Mesendoderm (in vitro differentiated cells): Measurements from ENCODE around the gene GET4.

Experiments used
- DNase-seq: peaks from one replicate; pipeline ENCODE4 v3.0.0; 2013
- H2AK5ac ChIP-seq: 2 replicates; pipeline ENCODE4 v1.6.1; 2013; ENCODE audit warnings: low read length, inconsistent platforms
- H2BK120ac ChIP-seq: 2 replicates; pipeline ENCODE4 v1.6.1; 2013; ENCODE audit warnings: low read depth, mild to moderate bottlenecking, low read length, moderate library complexity, mixed read lengths
- H2BK15ac ChIP-seq: replicated peaks from 2 replicates; pipeline ENCODE4 v1.6.1; 2013; ENCODE audit warnings: low read depth, mild to moderate bottlenecking, moderate library complexity
- H2BK5ac ChIP-seq: 2 replicates; pipeline ENCODE4 v1.6.1; 2013; ENCODE audit warnings: low read length, inconsistent platforms
- H3K18ac ChIP-seq: 2 replicates; pipeline ENCODE4 v1.6.1; 2013; ENCODE audit warnings: mild to moderate bottlenecking, low read length, mixed read lengths
- H3K23ac ChIP-seq: one replicate; pipeline ENCODE4 v1.6.1; 2013; ENCODE audit warnings: low read length
- H3K27ac ChIP-seq: 2 replicates; pipeline ENCODE4 v1.5.1; 2013; ENCODE audit warnings: low read depth, mild to moderate bottlenecking, inconsistent platforms, low read length, moderate library complexity
- H3K27me3 ChIP-seq: 2 replicates; pipeline ENCODE4 v1.6.1; 2013; ENCODE audit warnings: low read length, control low read depth, mild to moderate bottlenecking, inconsistent platforms; ENCODE audit not compliant: insufficient read depth, poor library complexity
- H3K36me3 ChIP-seq: 2 replicates; pipeline ENCODE4 v1.6.1; 2013; ENCODE audit warnings: low read length, inconsistent platforms; ENCODE audit not compliant: control insufficient read depth, insufficient read depth
- H3K4ac ChIP-seq: one replicate; pipeline ENCODE4 v1.6.1; 2013; ENCODE audit warnings: low read depth, mild to moderate bottlenecking, low read length, moderate library complexity
- H3K4me1 ChIP-seq: 2 replicates; pipeline ENCODE4 v1.6.1; 2013; ENCODE audit warnings: low read depth, low read length, inconsistent platforms; ENCODE audit not compliant: control insufficient read depth
- H3K4me2 ChIP-seq: 2 replicates; pipeline ENCODE4 v1.6.1; 2013; ENCODE audit warnings: low read length
- H3K4me3 ChIP-seq: 2 replicates; pipeline ENCODE4 v1.5.1; 2013; ENCODE audit warnings: mild to moderate bottlenecking, low read length
- H3K56ac ChIP-seq: one replicate; pipeline ENCODE4 v1.6.1; 2013; ENCODE audit warnings: low read length
- H3K79me1 ChIP-seq: 2 replicates; pipeline ENCODE4 v1.6.1; 2013; ENCODE audit warnings: low read length, inconsistent platforms
- H3K79me2 ChIP-seq: 2 replicates; pipeline ENCODE4 v1.6.1; 2013; ENCODE audit warnings: mild to moderate bottlenecking, low read length; ENCODE audit not compliant: control insufficient read depth, insufficient read depth
- H3K9ac ChIP-seq: 2 replicates; pipeline ENCODE4 v1.6.1; 2013; ENCODE audit warnings: low read length, inconsistent platforms
- H4K5ac ChIP-seq: one replicate; pipeline ENCODE4 v1.6.1; 2013; ENCODE audit warnings: low read length
- H4K8ac ChIP-seq: one replicate; pipeline ENCODE4 v1.6.1; 2013; ENCODE audit warnings: low read depth, mild to moderate bottlenecking, control low read depth, low read length, moderate library complexity
- WGBS: extraction: QIAGEN DNeasy Blood & Tissue Kit; methylation state at CpG from one replicate; pipeline ENCODE4 v1.1.7; 2013; ENCODE audit warnings: low lambda C conversion rate, missing lambda C conversion rate; ENCODE audit not compliant: insufficient coverage; ENCODE audit errors: extremely low coverage; 5-methylcytosine and 5-hydroxymethylcytosine counted together

Gene GET4

DNA sequence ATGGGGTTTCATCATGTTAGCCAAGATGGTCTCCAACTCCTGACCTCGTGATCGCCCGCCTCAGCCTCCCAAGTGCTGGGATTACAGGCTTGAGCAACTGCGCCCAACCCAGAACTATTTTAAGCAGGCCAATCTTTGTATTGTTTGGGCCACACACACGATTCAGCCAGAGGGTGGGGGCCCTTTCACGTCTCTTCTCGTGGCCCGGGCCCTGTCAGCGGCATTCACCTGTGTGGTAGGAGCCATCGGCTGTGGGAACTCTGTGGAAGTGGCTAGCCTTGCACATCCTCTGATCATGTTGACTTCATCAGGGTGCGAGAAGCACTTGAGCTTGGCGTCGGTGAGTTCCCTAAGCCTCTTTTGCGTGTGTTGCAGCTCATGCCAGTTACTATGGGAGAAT, 27.2 kb upstream of the GET4 start:
- Histone ChIP-seq H3K4ac (no peak overlapping the region), H3K4me1 (no peaks in the 10 kb centered on the region), H3K9ac (no peak overlapping the region), H2BK120ac (no peak overlapping the region), H4K5ac (no peak overlapping the region), H3K56ac (no peak overlapping the region), H3K79me1 (peaks cover 7% of the 10 kb centered on the region), H3K4me2 (no peak overlapping the region), H3K36me3 (peaks cover 6% of the 10 kb centered on the region), H3K18ac (no peak overlapping the region), H4K8ac (no peak overlapping the region), H3K27me3 (no peaks in the 10 kb centered on the region), H2BK5ac (no peak overlapping the region), H3K4me3 (no peak overlapping the region), H2BK15ac (no peak overlapping the region), H3K79me2 (no peaks in the 10 kb centered on the region), H2AK5ac (no peak overlapping the region), H3K27ac (no peak overlapping the region), H3K23ac (no peak overlapping the region)
- WGBS = no CpG with 5 or more reads among the region's 14 CpGs
- no peak for DNase-seq

DNA sequence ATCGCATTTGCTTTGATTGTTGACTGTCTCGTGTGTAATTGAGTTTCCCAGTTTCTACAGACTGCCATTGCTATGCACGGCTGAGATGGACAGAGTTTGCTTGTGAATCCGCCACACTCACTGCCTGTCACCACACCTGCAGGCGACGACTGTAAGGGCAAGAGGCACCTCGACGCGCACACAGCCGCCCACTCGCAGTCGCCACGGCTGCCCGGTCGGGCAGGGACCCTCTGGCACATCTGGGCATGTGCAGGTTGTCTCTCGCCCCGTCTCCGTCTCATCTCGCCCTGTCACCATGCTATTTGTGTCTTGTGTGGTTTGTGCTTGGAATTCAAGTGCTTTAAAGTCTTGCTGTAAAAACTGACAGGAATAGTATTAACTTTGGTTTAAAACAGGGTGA, 26.6 kb upstream of the GET4 start:
- no peak for DNase-seq
- Histone ChIP-seq H3K18ac (no peak overlapping the region), H4K8ac (no peak overlapping the region), H3K79me2 (no peaks in the 10 kb centered on the region), H3K4ac (no peak overlapping the region), H3K23ac (no peak overlapping the region), H3K4me3 (no peak overlapping the region), H3K4me2 (no peak overlapping the region), H3K56ac (no peak overlapping the region), H2BK15ac (no peak overlapping the region), H3K27ac (no peak overlapping the region), H2BK120ac (no peak overlapping the region), H4K5ac (no peak overlapping the region), H3K36me3 (peaks cover 8% of the 10 kb centered on the region), H3K79me1 (peaks cover 7% of the 10 kb centered on the region), H2BK5ac (no peak overlapping the region), H3K27me3 (no peaks in the 10 kb centered on the region), H3K9ac (no peak overlapping the region), H3K4me1 (no peaks in the 10 kb centered on the region), H2AK5ac (no peak overlapping the region)
- WGBS = no CpG with 5 or more reads among the region's 19 CpGs

DNA sequence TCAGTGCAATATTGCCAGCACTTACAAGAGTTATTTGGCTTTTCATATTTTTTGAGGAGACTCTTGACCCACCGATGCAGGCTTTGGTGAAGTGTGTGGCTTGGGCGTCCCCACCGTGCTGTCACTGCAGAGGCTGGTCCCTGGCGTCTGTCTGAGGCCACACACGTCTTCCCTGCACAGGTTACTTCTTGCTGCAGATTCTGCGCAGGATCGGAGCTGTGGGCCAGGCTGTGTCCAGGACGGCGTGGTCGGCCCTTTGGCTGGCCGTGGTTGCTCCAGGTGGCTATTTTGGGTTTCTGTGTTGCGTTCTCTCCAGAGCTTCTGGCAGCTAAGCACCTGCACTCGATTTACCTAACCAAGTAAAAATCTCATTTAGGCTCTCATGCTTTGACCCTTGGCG, 25.1 kb upstream of the GET4 start:
- no peak for DNase-seq
- no peak overlapping the region for H3K23ac ChIP-seq
- H3K4me1 ChIP-seq = no peaks in the 10 kb centered on the region
- peaks cover 8% of the 10 kb centered on the region for H3K36me3 ChIP-seq
- no CpG with 5 or more reads among the region's 14 CpGs for WGBS
- H4K5ac ChIP-seq = no peak overlapping the region
- H3K4me2 ChIP-seq = no peak overlapping the region
- H3K18ac ChIP-seq = no peak overlapping the region
- H3K56ac ChIP-seq = no peak overlapping the region
- no peak overlapping the region for H2BK15ac ChIP-seq
- H3K27me3 ChIP-seq = no peaks in the 10 kb centered on the region
- H4K8ac ChIP-seq = no peak overlapping the region
- peaks cover 6% of the 10 kb centered on the region for H3K79me1 ChIP-seq
- no peak overlapping the region for H2AK5ac ChIP-seq
- H2BK120ac ChIP-seq = no peak overlapping the region
- no peak overlapping the region for H3K4me3 ChIP-seq
- H3K9ac ChIP-seq = no peak overlapping the region
- H3K4ac ChIP-seq = no peak overlapping the region
- no peaks in the 10 kb centered on the region for H3K79me2 ChIP-seq
- H2BK5ac ChIP-seq = no peak overlapping the region
- H3K27ac ChIP-seq = no peak overlapping the region

DNA sequence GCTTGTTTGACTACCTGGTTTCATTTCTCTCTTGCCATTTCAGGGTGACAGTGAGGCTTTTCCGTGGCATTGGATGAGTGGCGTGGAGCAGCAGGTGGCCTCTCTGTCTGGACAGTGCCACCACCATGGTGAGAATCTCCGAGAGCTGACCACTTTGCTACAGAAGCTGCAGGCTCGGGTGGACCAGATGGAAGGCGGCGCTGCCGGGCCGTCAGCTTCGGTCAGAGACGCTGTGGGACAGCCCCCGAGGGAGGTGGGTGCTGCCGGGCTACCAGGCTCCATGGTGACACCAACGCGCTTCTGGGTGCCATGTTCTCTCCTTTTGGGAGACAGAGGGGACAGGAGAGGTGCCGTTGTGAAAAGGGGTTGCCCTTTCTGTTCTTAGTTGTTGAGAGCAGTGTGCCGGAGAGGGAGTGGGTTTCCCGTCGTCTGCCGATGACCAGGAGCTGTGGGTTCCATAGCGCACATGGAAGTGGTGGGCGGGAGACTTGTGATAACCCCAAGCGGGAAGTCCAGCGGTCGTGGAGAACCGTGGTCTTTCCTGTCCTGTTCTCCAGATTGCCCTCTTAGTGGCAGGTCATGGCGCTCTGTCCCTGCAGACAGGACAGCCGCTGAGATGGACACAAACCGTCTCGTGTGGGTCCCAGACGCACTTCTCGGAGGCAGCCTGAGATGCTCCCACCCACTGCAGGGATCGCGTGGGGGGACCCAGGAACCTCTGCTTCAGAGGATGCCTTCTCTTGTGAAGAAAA, 22.8 kb upstream of the GET4 start:
- no peak overlapping the region for H4K5ac ChIP-seq
- WGBS = no CpG with 5 or more reads among the region's 33 CpGs
- H2AK5ac ChIP-seq = no peak overlapping the region
- no peaks in the 10 kb centered on the region for H3K79me2 ChIP-seq
- H3K56ac ChIP-seq = no peak overlapping the region
- no peak overlapping the region for H3K4me2 ChIP-seq
- no peak overlapping the region for H3K27ac ChIP-seq
- H3K27me3 ChIP-seq = no peaks in the 10 kb centered on the region
- H2BK15ac ChIP-seq = no peak overlapping the region
- H3K4me1 ChIP-seq = no peaks in the 10 kb centered on the region
- no peak overlapping the region for H3K9ac ChIP-seq
- no peak overlapping the region for H3K4ac ChIP-seq
- no peak overlapping the region for H3K23ac ChIP-seq
- H3K18ac ChIP-seq = no peak overlapping the region
- H3K4me3 ChIP-seq = no peak overlapping the region
- no peak overlapping the region for H2BK120ac ChIP-seq
- H3K36me3 ChIP-seq = peaks cover 13% of the 10 kb centered on the region
- no peak for DNase-seq
- H4K8ac ChIP-seq = no peak overlapping the region
- no peak overlapping the region for H2BK5ac ChIP-seq
- peaks cover 6% of the 10 kb centered on the region for H3K79me1 ChIP-seq

DNA sequence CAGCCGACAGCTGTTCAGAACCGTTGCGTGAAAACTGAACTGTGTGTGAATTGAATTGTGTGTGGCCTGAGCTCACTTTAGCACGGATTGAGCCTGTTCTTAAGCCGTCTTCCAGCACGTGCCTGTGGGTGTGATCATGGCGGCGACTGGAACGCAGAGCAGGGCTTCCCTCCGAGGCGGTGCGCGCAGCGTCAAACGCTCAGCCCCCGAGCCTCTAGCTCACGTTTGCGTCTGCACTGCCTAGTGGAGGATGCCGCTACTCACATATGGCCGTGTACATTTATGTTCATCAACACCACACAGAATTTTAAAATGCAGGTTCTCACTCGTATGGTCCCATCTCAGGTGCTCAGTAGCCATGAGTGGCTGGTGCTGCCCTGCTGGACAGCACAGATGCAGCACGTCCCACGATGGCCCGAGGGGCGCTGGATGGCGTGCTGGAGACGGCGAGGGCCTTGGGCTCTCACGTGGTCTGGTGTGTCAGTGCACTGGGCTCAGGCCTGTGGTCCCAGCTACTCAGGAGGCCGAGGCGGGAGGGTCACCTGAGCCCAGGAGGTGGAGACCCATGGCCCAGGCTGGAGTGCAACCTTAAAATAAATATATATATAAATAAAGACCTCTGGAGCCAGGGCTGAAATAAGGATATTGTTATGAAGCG, 22.1 kb upstream of the GET4 start:
- Histone ChIP-seq H3K79me2 (no peaks in the 10 kb centered on the region), H3K4me1 (no peaks in the 10 kb centered on the region), H3K27me3 (no peaks in the 10 kb centered on the region), H4K5ac (no peak overlapping the region), H3K56ac (no peak overlapping the region), H3K9ac (no peak overlapping the region), H3K27ac (no peak overlapping the region), H3K36me3 (peaks cover 15% of the 10 kb centered on the region), H2BK5ac (no peak overlapping the region), H3K4me2 (no peak overlapping the region), H2AK5ac (no peak overlapping the region), H3K4me3 (no peak overlapping the region), H2BK120ac (no peak overlapping the region), H3K18ac (no peak overlapping the region), H3K23ac (no peak overlapping the region), H2BK15ac (no peak overlapping the region), H3K79me1 (peaks cover 6% of the 10 kb centered on the region), H3K4ac (no peak overlapping the region), H4K8ac (no peak overlapping the region)
- DNase-seq = no peak
- no CpG with 5 or more reads among the region's 32 CpGs for WGBS
